Islet of Langerhans (tissue), 1 donor: ENCODE measurements around the gene GRIA3.
"Not testable (repeated sequence)": the region's sequence is repeated elsewhere in the genome, so short reads cannot be mapped to it uniquely, and the experiment has no call there.

Experiments
- FAIRE-seq: peaks from one replicate; lab custom pipeline; 2011; peaks lifted over from hg19 to GRCh38; lab: Jason Lieb, UNC

Gene GRIA3

DNA sequence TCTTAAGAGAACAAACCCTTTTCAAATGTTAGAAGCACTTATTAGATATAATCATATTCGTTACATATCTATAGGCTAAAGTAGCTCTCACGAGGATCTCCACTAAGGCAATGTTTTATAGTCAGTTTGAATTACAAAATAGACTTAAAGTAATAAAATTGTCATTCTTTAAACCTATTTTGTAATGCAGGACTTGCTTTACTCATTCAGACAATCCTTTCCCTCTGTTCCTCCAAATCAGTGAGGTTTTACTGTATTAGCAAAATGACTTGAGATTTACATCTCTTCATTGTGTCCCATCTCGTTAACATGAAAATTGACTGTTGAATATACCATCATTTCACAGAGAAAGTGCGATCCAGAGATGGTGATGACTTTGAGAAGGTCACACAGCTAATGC, 284.4 kb downstream of the GRIA3 start:
- FAIRE-seq = no peak

GRCh38 chrX:123475068-123475724, 291.1 kb downstream of the GRIA3 start:
- FAIRE-seq = no peak

DNA sequence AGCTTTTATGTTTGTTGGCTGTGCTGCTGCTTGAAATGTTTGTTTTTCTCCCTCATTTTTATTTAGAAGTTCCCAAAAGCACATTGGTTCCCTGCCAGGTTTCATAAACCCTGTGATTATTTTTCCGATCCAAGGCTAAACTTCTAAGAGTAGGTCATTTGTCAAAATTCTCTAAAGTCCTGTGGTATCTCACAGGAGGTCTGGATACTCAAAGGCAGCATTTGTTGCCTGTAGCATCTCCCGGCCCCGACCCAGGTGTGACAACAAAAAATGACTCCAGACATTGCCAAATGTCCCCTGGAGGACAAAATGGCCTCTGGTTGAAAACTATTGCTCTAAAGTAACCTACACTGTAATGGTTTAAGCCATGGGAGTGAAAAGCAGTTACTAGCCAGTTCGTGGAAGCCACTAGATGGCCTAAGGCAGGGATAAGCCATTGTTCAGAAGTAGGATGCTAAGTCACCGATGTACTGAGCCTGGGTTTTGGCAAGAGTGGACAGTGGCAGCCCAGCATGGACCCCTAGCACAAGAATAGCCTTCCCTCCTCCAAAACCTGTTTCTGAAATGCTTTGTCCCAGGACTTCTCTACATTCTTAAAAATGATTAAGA, 292.6 kb downstream of the GRIA3 start:
- FAIRE-seq = no peak

DNA sequence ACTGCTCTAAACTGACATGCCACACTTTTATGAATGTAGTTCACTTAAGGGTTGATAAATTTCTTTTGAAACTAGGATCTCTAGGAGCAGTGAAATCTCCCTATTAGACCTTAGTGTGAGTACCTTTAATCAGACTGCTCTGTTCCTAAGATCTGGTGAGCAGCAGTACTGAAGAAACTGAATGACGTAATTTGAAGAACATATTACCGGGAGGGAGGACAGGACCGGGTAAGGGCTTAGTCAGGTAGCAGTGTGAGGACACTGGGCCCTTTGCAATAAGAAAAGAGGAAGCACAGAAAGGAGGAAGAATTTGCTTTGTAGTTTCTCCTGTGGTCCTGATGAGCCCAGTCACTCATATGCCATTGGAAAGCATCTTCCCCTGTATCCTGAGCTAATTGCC, 293.6 kb downstream of the GRIA3 start:
- no peak for FAIRE-seq

- no peak for FAIRE-seq
Measured at GRCh38 chrX:123481913-123482851, 298.1 kb downstream of the GRIA3 start.

GRCh38 chrX:123486297-123486696, 302.2 kb downstream of the GRIA3 start:
- no peak for FAIRE-seq

DNA sequence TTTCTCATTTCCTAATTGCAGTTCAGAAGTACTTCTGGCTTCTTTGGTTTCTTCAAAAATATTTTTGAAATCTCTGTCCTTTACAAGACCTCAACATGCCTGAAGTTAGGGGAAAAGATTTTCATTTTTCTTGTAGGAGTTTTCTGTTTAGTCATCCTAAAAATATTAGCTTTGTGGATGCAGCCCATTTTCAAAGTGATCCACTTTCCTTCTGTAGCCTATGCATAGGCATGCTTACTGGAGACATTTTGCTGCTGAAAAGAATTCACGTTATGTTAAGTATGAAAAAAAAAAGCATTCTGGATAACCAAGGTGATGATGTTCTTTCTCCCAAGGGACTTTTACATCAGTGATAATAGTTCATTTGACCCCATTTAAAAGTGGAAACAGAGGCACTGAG, 303.2 kb downstream of the GRIA3 start:
- FAIRE-seq = no peak

GRCh38 chrX:123487669-123488068, 303.6 kb downstream of the GRIA3 start:
- FAIRE-seq = no peak

DNA sequence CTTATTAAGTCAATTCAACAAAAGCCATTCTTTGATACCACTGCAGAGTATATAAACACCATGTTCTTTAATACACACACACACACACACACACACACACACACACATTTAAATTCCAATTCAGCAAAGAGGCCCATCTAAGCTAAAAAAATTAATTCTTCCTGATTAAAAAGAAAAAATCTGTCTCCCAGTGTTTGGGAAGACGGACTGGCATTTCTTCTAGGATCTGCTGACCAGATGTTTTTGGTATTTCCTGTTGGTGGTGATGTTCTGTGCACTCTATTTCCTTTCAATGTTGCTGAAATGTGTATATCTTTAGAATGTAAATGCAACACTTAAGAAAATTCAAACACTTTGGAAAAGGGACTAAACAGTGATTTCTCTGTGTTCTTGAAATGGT, 304.9 kb downstream of the GRIA3 start:
- no peak for FAIRE-seq

- no peak for FAIRE-seq
Measured at GRCh38 chrX:123493857-123494256, 309.8 kb downstream of the GRIA3 start.

DNA sequence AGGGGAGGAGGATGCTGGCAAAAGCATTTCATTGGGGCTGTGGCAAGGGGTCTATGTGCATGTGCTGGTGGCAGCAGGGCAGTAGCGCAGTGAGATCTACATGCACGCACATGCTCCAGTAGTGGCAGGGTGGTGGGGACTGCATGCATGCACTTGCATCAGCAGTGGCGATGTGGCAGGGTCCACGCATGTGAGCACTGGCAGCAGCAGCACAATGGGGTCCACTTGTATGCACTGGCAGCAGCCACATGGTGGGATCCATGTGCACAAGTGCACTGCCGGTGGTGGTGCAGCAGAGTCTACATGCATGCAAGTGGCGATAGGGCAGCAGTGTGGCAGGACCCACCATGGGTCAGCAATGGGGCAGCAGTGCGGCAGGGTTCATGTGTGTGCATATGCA, 315.7 kb downstream of the GRIA3 start:
- FAIRE-seq = no peak

- no peak for FAIRE-seq
Measured at GRCh38 chrX:123504047-123504446, 320.0 kb downstream of the GRIA3 start.

DNA sequence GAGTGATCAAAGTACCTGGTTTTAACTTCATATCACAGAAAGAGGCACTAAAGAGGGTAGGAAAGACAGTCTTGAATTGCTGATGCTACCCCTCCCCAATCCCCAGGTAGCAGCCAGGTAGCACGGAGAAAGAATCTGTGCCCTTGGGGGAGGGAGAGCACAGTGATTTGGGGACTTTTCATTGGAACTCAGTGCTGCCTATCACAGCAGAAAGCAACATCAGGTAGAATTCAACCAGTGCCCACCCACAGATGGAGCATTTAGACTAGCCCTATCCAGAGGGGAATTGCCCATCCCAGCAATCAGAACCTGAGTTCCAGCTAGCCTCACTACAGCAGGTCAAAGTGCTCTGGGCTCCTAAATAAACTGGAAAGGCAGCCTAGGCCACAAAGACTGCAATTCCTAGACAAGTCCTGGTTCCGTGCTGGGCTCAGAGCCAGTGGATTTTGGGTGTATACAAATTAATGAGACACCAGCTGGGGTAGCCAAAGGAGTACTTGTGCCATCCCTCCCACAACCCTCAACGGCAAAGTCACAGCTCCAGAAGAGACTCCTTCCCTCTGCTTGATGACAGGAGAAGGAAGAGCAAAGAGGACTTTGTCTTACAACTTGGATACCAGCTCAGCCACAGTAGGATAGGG, 320.7 kb downstream of the GRIA3 start:
- no peak for FAIRE-seq

GRCh38 chrX:123513585-123514278, 329.7 kb downstream of the GRIA3 start:
- FAIRE-seq = peak; percentile 17

GRCh38 chrX:123514279-123514640, 330.2 kb downstream of the GRIA3 start:
- not testable (repeated sequence) for FAIRE-seq

DNA sequence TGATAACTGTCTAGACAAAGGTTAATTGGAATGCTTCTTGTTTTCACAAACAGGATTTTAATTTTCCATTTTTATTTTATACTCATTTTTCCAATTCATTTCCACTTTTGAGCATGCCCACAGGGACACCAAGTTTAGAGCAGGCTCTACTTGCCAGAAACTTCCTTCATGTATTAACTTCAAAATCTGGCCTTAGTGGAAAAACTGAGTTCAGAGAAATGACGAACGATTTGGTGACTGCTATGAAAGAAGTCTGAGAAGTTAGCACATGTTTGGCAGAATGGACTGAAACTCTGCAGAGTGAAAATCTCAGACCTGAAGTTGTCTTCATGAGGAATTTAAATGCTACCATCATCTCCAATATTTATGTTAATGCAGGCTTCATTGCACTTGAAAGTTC, 334.7 kb downstream of the GRIA3 start:
- FAIRE-seq = no peak

GRCh38 chrX:123525123-123525725, 341.1 kb downstream of the GRIA3 start:
- no peak for FAIRE-seq

- not testable (repeated sequence) for FAIRE-seq
Measured at GRCh38 chrX:123530726-123531125, 346.6 kb downstream of the GRIA3 start.
